GM12875 (cell line): ENCODE measurements around the gene SARDH.

Source experiments
- H3K4me3 ChIP-seq: one replicate; pipeline ENCODE4 v1.5.1; 2011; ENCODE audit warnings: low read depth, low read length, control low read depth
- TF ChIP-seq, protein P1 (sequence below): IDR thresholded peaks from 2 replicates; pipeline ENCODE4 v1.5.1; 2011; ENCODE audit warnings: low read depth, mild to moderate bottlenecking, control low read depth, inconsistent platforms, low read length, moderate library complexity, borderline replicate concordance; ENCODE audit not compliant: insufficient read depth

Gene SARDH

DNA sequence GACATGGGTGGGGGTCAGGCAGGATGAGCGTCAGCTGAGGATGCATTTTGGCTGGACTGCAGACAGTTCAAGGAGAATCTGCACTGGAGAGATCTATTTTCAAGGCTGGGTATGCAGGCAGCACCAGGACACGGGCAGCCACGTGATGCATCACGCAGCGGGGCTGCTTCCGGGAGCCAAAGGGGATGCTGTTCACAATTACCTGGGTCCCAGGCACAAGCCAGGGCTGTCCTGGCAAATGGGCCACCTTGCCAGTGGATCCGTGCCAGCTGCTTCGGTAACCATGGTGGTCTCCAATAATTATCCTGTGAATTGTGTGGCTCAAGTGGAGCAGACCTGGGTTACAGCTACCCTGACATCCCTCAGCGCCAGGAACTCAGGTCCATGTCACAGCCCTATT is 84.5 kb downstream of the SARDH start:
- TF ChIP-seq, protein P1, sequence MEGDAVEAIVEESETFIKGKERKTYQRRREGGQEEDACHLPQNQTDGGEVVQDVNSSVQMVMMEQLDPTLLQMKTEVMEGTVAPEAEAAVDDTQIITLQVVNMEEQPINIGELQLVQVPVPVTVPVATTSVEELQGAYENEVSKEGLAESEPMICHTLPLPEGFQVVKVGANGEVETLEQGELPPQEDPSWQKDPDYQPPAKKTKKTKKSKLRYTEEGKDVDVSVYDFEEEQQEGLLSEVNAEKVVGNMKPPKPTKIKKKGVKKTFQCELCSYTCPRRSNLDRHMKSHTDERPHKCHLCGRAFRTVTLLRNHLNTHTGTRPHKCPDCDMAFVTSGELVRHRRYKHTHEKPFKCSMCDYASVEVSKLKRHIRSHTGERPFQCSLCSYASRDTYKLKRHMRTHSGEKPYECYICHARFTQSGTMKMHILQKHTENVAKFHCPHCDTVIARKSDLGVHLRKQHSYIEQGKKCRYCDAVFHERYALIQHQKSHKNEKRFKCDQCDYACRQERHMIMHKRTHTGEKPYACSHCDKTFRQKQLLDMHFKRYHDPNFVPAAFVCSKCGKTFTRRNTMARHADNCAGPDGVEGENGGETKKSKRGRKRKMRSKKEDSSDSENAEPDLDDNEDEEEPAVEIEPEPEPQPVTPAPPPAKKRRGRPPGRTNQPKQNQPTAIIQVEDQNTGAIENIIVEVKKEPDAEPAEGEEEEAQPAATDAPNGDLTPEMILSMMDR = no peak
- no peak overlapping the region for H3K4me3 ChIP-seq

DNA sequence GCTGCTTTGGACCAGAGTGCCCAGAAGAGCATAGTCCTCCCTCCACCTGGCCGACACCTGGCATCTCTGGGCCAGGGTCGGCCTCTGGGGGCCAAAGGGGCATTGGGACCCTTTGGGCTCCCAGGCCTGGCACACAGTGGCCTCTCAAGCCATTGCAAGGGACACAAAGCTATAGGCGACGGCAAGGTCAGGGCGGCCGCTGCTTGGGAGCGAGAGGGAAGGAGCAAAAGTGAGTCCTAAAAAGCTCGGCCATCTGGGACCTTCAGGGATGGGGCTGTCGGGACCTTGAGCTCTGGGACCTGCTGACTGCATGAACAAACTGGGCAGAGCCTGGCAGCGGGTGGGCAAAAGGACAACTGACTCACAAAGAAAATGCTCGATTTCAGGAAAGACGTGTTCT is 88.1 kb downstream of the SARDH start:
- H3K4me3 ChIP-seq = no peak overlapping the region
- TF ChIP-seq, protein P1 = no peak

DNA sequence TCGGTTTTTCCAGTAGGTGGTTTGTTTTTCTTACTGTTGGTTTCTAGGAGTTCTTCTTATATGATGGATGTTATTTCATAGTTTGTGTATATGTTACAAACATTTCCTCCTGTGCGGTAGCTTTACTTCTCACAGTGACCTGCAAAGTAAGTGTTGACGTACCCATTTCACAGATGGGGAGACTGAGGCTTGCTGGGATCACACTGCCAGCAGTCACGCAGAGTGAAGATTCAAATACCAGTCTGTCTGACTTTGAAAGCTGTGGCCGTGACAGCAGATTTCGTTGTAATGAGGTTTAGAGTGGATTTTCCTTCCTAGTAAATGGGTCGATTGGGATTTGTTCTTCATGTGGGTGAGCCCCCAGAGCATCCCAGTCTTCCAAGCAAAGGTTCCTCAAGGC is 89.0 kb downstream of the SARDH start:
- H3K4me3 ChIP-seq = no peak overlapping the region
- TF ChIP-seq, protein P1 = no peak

DNA sequence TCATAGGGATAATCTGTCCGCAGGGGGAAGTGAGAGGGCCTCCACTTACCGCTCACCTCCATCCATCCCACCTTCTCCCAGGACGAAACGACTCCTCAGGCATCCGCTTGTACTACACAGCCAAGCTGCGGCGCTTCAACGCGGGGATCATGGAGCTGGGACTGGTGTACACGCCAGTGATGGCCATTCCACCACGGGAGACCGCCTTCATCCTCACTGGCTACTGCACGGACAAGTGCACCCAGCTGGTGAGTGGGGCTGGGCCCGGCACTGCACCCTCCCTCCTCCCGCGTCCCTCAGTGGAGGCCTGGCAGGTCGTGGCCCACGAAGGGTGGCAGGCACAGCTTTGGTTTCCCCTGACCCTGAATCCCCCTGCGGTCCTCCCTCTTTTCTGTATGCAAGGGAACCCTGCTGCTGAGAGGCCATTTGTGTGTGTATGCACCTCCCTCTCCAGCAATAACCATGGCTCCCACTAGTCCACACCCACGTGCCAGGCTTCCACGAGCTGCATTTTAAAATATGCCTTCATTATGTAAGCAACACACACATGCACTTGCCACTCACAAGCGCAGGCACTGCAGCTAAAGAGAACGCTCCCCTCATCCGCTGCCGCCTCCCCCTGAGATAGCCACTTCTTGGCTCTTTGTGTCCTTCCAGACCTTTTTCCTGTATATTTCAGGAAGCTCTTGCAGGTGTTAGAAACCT is 90.2 kb downstream of the SARDH start:
- TF ChIP-seq, protein P1 = no peak
- H3K4me3 ChIP-seq = no peak overlapping the region

DNA sequence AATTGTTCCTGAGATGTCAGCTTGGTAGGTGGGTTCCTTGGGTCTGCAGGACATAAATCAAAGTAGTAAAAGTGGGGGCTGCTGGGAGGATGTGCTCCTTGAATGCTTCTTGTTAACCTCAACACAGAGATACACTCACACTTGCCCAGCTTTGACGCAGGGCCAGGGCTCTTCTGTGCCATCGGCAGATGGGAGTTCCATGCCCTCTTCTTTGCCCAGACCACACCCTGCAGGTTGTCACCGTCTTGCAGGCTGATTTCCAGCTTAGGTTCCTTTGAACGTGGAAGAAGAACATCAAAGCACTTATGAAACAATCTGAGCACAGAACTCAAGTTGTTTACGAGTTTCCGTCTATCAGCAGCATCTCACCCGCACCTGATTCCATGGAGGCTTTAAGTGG is 91.0 kb downstream of the SARDH start:
- H3K4me3 ChIP-seq = no peak overlapping the region
- TF ChIP-seq, protein P1 = no peak

DNA sequence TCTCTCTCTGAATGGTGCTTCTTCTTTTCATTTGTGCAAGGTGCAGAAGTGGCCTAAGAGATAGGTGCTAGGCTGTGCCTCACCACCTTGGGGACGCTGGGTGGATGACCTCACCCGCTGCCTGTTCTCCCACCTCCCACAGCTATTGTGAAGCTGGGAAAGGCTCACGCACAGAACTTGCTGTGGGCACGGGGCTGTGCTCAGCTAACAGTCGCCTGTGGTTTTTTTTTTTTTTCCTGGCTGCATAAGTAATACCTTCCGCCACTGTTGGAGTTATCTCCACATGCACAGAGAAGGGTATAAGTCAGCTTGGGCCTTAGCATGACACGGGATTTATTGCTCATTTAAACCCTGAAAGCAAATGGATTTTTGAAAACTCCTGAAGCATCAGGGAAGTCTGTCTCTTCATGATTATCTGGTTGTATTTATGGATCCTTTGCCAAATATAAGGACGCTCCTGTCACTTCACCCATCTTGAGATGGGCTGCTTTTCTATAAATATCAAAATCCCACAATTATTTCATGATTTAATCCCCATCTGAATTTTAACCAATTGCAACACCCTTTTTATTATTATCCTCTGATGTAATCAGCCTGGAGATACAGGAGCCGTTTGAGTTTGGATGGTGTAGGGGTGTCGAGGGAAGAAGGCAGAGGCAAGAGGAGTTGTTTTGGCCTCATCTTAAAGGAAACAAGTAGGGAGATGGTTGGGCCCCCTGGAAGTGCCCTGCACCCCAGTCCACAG is 93.0 kb downstream of the SARDH start:
- TF ChIP-seq, protein P1 = no peak
- H3K4me3 ChIP-seq = no peak overlapping the region
